ENCODE measurements around the gene LHX1.

LHX1 gene

GRCh38 chr17:36977066-36977465 lies 39.8 kb downstream of the LHX1 start:
- no peak overlapping the region for H3K4me3 ChIP-seq (ENCODE audit: low read length)
- no peak for TF ChIP-seq CTCF (conservative IDR thresholded peaks at IDR 0.05; ENCODE audit: low read length)
- no peak for DNase-seq (ENCODE audit: low read depth)

- no peak overlapping the region for H3K4me3 ChIP-seq (ENCODE audit: low read length)
- no peak for TF ChIP-seq CTCF (conservative IDR thresholded peaks at IDR 0.05; ENCODE audit: low read length)
- no peak for DNase-seq (ENCODE audit: low read depth)
These were observed 40.3 kb downstream of the LHX1 start for GRCh38 chr17:36977568-36977967.

- no peak overlapping the region for H3K4me3 ChIP-seq (ENCODE audit: low read length)
- TF ChIP-seq CTCF (conservative IDR thresholded peaks at IDR 0.05; ENCODE audit: low read length): no peak
- peak; percentile 33 for DNase-seq (ENCODE audit: low read depth)
These were observed 41.7 kb downstream of the LHX1 start for GRCh38 chr17:36978810-36979564.

- no peak for DNase-seq (ENCODE audit: low read depth)
- H3K4me3 ChIP-seq (ENCODE audit: low read length): no peak overlapping the region
- no peak for TF ChIP-seq CTCF (conservative IDR thresholded peaks at IDR 0.05; ENCODE audit: low read length)
These were observed 42.3 kb downstream of the LHX1 start for GRCh38 chr17:36979565-36979941.

GRCh38 chr17:36980280-36980761 lies 43.0 kb downstream of the LHX1 start:
- TF ChIP-seq CTCF (conservative IDR thresholded peaks at IDR 0.05; ENCODE audit: low read length): no peak
- H3K4me3 ChIP-seq (ENCODE audit: low read length): no peak overlapping the region
- no peak for DNase-seq (ENCODE audit: low read depth)

- no peak for DNase-seq (ENCODE audit: low read depth)
- no peak overlapping the region for H3K4me3 ChIP-seq (ENCODE audit: low read length)
- TF ChIP-seq CTCF (conservative IDR thresholded peaks at IDR 0.05; ENCODE audit: low read length): no peak
These were observed 46.3 kb downstream of the LHX1 start for GRCh38 chr17:36983618-36984017.

- no peak overlapping the region for H3K4me3 ChIP-seq (ENCODE audit: low read length)
- no peak for DNase-seq (ENCODE audit: low read depth)
- no peak for TF ChIP-seq CTCF (conservative IDR thresholded peaks at IDR 0.05; ENCODE audit: low read length)
These were observed 51.9 kb downstream of the LHX1 start for GRCh38 chr17:36989173-36989572.
